HS-27A (cell line): ENCODE data around the gene PLCH2.
"Not testable (repeated sequence)": the region's sequence is repeated elsewhere in the genome, so short reads cannot be mapped to it uniquely, and the experiment has no call there.

Experiments used
- DNase-seq: peaks from one replicate; pipeline ENCODE4 v3.0.0-alpha.2; 2012; ENCODE audit warnings: low read depth, missing footprints

Gene PLCH2

DNA sequence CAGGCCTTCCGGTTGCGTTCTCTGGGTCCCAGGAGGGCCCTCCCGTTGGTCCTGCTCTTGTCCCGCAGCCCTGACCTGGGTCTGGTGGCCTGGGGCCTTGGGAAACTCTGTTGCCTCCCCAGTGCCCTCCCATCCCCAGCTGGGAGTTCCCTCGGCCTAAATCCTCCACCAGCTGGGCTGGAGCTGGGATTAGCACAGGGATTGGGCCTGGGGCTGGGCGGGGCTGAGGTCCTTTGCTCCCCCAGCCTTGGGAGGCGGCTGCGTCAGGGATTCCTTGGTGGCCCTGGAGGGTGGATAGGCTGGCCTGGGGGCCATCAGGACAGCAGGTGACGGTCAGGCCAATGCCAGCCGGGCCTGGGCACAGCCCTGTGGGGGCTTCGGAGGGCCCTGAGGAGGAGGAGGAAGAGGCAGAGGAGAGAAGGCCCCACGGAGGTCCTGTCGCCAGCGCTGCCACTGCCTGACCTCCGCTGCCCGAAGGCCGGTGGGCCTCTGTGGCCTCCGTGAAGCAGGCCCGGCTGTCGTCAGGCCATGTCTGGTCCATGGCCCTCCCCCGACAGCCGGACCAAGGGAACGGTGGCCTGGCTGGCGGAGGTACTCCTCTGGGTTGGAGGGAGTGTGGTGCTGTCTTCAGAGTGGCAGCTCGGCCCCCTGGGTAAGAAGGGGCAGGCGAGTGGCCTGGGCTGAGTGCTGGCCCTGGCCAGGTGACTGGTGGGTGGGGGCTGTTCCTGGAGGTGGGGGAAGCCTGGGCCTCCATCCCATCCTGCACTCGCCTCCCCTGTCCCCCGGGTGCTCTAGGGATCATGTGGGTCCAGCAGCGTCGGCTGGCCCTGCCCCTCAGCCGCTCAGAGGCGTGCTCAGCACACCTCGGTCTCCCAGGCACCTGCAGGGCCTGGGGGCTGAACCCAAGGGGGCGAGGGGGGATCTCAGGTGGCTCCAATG, at the start of gene PLCH2:
PLCH2 (plus strand) TSS at position 229 of the 939 bp plus-strand sequence; CDS start at position 529, 300 bp downstream.
- no peak for DNase-seq

DNA sequence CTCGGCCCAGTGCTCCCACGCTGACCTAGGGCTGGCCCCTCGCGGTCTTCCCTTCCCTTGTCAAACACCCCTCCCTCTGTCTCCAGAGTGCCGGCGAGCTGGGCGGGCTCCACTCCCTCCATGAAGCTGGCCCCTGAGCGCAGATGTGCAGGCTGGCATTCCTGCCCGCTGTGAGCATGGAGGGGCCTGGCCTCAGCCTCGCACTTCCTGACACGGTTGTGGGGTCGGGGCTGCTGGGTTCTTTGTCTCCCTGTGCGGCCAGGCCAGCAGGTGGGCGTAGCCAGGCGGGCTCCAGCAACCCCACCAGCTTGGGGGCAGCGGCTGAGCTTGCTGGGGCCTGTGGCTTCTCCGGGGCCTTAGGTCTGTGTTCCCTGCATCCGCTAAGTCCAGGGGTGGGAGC, 49.5 kb upstream of the PLCH2 start:
- no peak for DNase-seq

DNA sequence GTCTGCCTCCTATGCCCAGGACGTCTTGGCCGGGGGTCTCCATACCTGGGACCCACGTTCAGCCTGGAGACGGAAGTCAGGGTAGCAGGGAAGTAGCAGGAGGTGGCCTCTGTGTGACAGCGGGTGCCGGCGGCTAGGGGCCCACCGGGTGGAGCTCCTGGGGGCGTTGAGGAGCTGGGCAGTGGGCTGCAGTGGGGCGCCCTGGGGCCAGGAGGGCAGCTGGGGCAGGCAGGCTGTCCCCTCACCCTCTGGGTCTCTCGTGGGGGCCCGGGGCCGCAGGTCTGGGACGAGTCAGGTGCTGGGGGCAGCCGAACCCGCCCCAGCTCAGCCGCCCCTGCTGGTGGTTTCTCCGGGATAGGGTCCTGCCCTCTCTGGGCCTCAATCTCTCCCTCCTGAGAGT, 49.0 kb upstream of the PLCH2 start:
- no peak for DNase-seq

DNA sequence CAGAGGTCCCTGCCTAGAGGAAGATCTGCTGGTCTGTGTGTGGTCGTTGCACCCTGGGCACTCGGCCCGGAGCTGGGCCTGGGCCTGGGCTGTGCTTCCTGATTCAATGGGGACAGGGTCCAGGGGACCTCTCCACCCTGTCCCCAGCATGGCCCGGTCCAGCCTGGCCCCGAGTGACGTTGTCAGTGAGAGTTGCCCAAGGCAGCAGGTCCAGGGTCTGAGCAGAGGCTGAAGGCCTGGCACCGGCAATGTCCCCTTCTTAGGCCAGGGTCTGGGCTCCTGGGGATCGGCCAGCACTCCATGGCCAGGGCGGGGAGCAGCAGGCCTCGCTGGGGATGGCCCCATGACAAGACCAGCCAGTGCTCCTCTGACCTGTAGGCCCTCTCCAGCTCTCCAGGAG, 48.1 kb upstream of the PLCH2 start:
- DNase-seq = no peak

DNA sequence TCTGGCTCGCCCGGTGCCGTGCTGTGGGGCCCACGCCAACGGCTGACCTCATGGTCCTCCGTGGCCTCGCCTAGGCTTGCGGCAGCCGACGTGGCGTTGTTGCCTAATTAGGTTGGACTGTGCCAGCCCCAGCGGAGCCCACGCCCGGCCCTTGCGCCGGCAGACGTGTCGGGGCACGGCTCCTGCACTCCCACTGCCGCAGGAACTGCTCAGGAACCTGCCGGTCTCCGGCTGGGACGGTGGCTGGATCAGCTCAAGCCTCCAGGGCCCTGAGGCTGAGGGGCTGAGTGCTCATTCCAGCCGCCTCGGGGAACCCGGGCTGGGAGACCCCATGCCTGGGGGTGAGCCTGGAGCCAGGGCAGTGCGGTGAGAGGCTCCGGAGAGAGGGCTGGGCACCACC, 47.6 kb upstream of the PLCH2 start:
- DNase-seq = no peak

GRCh38 chr1:2429780-2430591, 46.1 kb upstream of the PLCH2 start:
- no peak for DNase-seq

DNA sequence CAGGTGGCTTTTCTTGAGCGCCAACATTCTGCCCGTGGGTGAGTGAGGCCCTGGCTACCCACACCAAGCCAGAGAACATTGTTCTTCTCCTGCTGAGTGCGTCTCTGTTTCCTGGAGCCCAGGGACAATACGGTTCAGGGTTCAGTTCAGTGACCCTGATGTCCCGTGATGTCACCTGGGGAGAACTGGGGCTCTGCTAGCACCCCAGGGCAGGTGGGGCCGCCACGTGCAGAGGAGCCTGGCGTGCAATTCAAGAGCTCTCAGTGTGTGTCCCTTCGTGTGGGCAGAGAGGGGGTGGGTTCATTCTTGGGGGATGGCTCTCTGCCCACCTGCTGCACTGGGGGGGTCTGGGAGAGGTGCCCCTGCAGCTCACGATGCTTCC, 45.5 kb upstream of the PLCH2 start:
- DNase-seq = no peak

DNA sequence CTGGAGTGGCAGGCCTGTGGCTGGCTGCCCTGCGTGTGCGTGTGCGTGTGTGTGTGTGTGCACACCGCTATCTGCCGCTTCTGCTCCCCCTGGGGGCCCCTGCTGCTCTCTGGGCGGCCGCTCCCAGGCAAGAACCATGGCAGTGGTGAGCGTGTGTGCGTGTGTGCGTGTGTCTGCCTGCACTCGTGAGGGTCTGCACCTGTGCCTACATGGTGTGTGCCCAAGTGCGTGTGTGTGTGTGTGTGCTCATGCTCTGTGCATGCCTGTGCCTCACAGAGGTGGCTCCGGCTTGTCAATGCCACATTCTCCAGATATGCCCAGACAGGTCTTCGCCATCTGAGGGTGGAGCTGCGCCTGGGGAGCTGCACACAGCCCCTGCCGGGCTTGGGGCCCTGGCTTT, 45.0 kb upstream of the PLCH2 start:
- DNase-seq = no peak

- no peak for DNase-seq
These were observed 44.6 kb upstream of the PLCH2 start for GRCh38 chr1:2431518-2431917.

DNA sequence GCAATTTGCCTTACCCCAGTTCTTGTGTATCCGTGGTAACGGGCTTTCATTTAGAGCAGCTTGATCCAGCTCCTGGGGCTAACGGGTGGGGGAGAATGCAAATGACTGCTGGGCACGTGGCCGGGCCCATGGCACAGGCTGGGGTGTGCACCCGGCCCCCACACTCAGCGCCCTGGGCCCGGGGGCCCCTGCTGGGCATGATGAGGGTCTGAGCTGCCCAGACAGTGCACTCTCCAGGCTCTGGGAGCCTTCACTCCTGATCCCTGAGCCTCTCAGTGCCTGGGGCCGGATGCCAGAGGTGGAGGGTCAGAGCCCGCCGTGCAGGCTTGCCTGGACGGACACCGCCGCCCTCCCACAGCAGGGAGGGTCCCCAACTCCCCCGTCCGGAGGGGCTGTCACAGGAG, 43.6 kb upstream of the PLCH2 start:
- DNase-seq = no peak

DNA sequence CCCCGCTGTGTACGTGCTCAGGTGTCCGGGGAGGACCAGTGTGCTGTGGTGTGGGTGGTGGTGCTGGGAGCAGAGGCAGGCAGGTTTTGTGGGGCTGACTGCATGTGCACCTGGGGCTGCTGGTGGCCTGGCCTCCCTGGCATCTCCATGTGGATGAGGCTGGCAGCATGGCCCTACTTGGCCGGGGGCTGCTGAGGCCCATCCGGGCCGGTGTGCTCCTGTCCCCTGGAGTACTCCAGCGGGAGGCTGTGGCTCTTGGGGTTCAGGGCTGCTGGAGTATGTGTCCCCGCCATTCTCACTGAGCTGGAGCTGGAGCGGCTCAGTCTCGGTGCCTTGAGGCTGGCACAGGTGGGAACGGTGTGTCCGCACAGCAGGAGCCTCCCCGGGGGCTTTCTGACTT, 42.9 kb upstream of the PLCH2 start:
- DNase-seq = no peak

GRCh38 chr1:2433936-2434655, 42.0 kb upstream of the PLCH2 start:
- no peak for DNase-seq

DNA sequence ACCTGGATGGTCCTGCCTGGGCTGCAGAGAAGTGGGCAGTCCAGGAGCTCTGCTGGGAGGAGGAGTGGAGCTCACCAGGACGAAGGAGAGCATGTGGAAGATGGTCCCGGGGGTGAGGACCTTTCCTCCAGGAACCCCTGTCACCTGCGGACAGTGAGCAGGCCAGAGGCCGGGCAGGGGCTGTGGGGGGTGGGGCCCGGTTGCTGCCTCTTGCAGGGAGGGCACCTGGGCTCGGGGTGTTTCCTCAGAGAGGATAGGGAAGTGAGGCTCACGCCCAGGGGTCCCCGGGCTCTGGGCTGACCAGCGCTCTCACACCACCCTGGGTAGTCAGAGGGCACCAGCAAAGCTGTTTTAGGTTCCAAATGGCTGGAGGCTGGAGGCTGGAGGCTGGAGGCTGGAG, 41.0 kb upstream of the PLCH2 start:
- no peak for DNase-seq

DNA sequence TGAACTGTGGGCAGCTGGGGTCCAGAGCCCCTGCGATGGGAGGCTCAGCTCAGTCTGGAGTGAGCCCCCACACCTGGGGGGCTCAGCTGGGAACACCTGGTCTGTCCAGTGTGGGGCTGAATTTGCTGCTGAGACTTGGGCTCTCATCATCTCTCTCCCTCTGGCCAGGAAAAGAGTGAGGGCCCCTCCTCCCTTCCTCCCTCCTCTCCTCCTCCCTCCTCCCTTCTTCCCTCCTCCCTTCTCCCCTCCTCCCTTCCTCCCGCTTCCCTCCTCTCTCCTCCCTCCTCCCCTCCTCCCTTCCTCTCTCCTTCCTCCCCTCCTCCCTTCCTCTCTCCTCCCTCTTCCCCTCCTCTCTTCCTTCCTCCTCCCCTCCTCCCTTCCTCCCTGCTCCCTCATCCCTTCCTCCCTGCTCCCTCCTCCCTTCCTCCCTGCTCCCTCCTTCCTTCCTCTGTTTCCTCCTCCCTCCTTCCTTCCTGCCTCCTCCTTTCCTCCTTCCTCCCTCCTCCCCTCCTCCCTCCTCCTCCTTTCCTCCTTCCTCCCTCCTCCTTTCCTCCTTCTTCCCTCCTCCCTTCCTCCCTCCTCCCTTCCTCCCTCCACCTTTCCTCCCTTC, 40.2 kb upstream of the PLCH2 start:
- DNase-seq = no peak

DNA sequence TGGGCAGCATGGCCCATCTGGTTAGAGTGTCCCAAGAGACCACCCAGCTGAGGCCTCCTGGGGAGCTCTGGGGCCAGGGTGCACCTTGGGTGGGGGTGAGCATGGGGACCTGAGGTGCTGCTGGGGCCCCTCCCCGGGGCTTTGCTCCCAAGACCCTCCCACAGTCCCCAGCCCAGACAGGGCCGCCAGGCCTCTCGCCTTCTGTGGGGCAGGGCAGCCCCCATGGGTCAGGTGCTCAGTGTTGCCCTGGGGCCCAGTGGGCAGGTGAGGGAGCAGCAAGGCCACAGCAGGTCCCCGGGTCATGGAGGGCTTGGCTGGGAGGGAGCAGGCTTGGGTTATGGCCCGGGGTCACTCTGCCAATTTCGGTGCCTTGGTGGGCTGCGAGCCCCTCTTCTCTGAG, 39.2 kb upstream of the PLCH2 start:
- no peak for DNase-seq

- no peak for DNase-seq
These were observed 38.5 kb upstream of the PLCH2 start for GRCh38 chr1:2437617-2438016.

GRCh38 chr1:2438038-2438437, 38.1 kb upstream of the PLCH2 start:
- DNase-seq = no peak

DNA sequence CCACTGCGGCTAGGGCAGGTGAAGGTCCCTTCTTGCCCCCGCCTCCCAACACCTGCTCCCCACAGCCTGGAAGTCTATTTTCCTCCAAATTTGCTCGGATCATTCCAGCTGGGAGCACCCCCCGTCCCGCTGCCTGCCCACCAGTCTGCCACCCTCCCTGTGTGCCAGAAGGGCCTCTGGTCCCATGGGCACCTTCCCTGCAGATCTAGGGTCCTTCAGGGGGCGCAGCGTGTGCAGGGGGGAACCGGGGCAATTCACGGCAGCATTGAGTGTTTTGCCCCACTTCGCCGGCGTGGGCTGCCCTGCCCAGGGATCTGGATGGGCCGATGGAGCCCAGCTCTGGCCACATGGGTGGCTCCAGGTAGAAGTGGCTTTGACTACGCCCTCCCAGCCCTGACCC, 37.4 kb upstream of the PLCH2 start:
- no peak for DNase-seq

- no peak for DNase-seq
These were observed 36.7 kb upstream of the PLCH2 start for GRCh38 chr1:2439369-2439768.

GRCh38 chr1:2440346-2440745, 35.7 kb upstream of the PLCH2 start:
- DNase-seq = not testable (repeated sequence)

GRCh38 chr1:2441746-2442145, 34.3 kb upstream of the PLCH2 start:
- no peak for DNase-seq

DNA sequence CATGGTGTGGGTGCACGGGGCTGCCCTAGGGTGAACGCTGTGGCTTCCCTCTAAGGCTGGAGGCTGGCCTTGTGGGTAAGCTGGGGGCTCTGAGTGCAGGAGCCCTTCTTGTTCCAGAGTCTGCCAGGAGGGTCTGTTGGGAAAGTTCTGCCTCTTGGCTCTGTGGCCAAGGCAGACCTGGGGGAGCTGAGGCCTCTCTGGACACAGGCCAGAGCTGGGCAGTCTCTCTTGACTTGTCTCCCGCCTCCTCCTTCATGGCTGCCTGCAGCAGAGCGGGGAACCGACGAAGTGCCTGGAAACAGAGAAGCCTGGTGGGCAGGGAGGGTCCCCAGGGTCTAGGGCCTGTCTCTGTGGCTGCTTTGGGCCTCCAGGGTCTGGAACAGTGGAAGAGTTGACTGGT, 33.4 kb upstream of the PLCH2 start:
- DNase-seq = no peak
